ENCODE data around the gene LIN52.

LIN52 gene

GRCh38 chr14:74237441-74237840 is 152.7 kb downstream of the LIN52 start:
- ATAC-seq: no peak
- DNase-seq: no peak

- DNase-seq (no peak), ATAC-seq (no peak)
Observed at GRCh38 chr14:74238974-74239847, 154.5 kb downstream of the LIN52 start, which contains the start of gene VSX2. Gene VSX2, plus strand, starts transcription at chr14:74239449. Its CDS starts 113 bp downstream, at chr14:74239562.

GRCh38 chr14:74239848-74240793 is 155.4 kb downstream of the LIN52 start:
- DNase-seq: no peak
- ATAC-seq: no peak

GRCh38 chr14:74240794-74241651 is 156.3 kb downstream of the LIN52 start:
- peak; percentile 33 for ATAC-seq

GRCh38 chr14:74241652-74242017 is 156.9 kb downstream of the LIN52 start:
- DNase-seq (no peak), ATAC-seq (no peak)

More at GRCh38 chr14:74240794-74241651, 156.3 kb downstream of the LIN52 start:
- no peak for DNase-seq

- no peak for ATAC-seq
- DNase-seq: no peak
Observed at GRCh38 chr14:74242021-74242779, 157.4 kb downstream of the LIN52 start.

GRCh38 chr14:74242780-74243042 is 158.0 kb downstream of the LIN52 start:
- ATAC-seq: no peak
- no peak for DNase-seq

- ATAC-seq (no peak), DNase-seq (no peak)
Observed at GRCh38 chr14:74243051-74243450, 158.3 kb downstream of the LIN52 start.

GRCh38 chr14:74244115-74244514 is 159.4 kb downstream of the LIN52 start:
- ATAC-seq (no peak), DNase-seq (no peak)

GRCh38 chr14:74245292-74245691 is 160.5 kb downstream of the LIN52 start:
- ATAC-seq (no peak), DNase-seq (no peak)

- ATAC-seq: no peak
Observed at GRCh38 chr14:74246542-74246941, 161.8 kb downstream of the LIN52 start.

GRCh38 chr14:74248017-74248416 is 163.3 kb downstream of the LIN52 start:
- DNase-seq: no peak
- no peak for ATAC-seq

More at GRCh38 chr14:74246542-74246941, 161.8 kb downstream of the LIN52 start:
- DNase-seq: no peak

GRCh38 chr14:74249433-74250375 is 164.9 kb downstream of the LIN52 start:
- ATAC-seq (no peak), DNase-seq (no peak)

Data from stimulated activated naive CD8-positive, alpha-beta T cell treated with anti-CD3 and anti-CD28 coated beads, Interleukin-15, Interleukin-2, amounts not matched to agents 100 U/mL and 50 U/mL, for 24 hours (primary cell).